ENCODE data around the gene PCNT. TPM values are rescaled to one million over a fixed set of nuclear protein-coding genes. Genes with fewer than 3 reads are reported as not detected.

The PCNT gene
- total RNA-seq, 4 donors from 2014 or later: 200 to 431 (median 290) TPM

- Histone ChIP-seq H3K9me3 (no peaks in the 10 kb centered on the region), H3K27ac (peak overlapping the region in 1 of 4 donors; percentile 34), H3K36me3 (peaks cover 2 to 95% of the 10 kb centered on the region in 2 donors), H3K27me3 (no peaks in the 10 kb centered on the region), H3K4me1 (no peaks in the 10 kb centered on the region), H3K4me3 (no peak overlapping the region)
- no peak for DNase-seq
- TF ChIP-seq POLR2A (IDR thresholded peaks at IDR 0.05) (no peak), CTCF (IDR thresholded peaks at IDR 0.05 in 4 of 5, conservative IDR thresholded peaks at IDR 0.05 in 1 of 5) (no peak)
- ATAC-seq: no peak
- intact Hi-C loops (cut with DNase I; ENCODE audit: low total_unique reads): no loop called here
- in situ Hi-C loops (cut with MboI; ENCODE audit: low sequenced_read_pairs in 4 of 4): no loop called here
Measured at GRCh38 chr21:46421191-46421750, 97.3 kb downstream of the PCNT start.

- Histone ChIP-seq H3K36me3 (peaks cover 2 to 95% of the 10 kb centered on the region in 2 donors), H3K4me1 (no peaks in the 10 kb centered on the region), H3K9me3 (no peaks in the 10 kb centered on the region), H3K27ac (peak overlapping the region in 2 of 4 donors; percentile 19 to 34), H3K4me3 (no peak overlapping the region), H3K27me3 (no peaks in the 10 kb centered on the region)
- intact Hi-C loops (cut with DNase I; ENCODE audit: low total_unique reads): no loop called here
- DNase-seq (no peak), ATAC-seq (no peak)
- TF ChIP-seq POLR2A (IDR thresholded peaks at IDR 0.05) (no peak), CTCF (IDR thresholded peaks at IDR 0.05 in 4 of 5, conservative IDR thresholded peaks at IDR 0.05 in 1 of 5) (no peak)
- in situ Hi-C loops (cut with MboI; ENCODE audit: low sequenced_read_pairs in 4 of 4): no loop called here
Measured at GRCh38 chr21:46421756-46422555, 98.0 kb downstream of the PCNT start.

- Histone ChIP-seq H3K27ac (peak overlapping the region; percentile 19 to 61 (median 50)), H3K9me3 (no peaks in the 10 kb centered on the region), H3K4me1 (no peaks in the 10 kb centered on the region), H3K36me3 (peaks cover 7 to 97% of the 10 kb centered on the region in 2 donors), H3K4me3 (no peak overlapping the region), H3K27me3 (no peaks in the 10 kb centered on the region)
- in situ Hi-C loops (cut with MboI; ENCODE audit: low sequenced_read_pairs in 4 of 4) (no loop called here), intact Hi-C loops (cut with DNase I; ENCODE audit: low total_unique reads) (no loop called here)
- DNase-seq: no peak
- no peak for TF ChIP-seq POLR2A (IDR thresholded peaks at IDR 0.05)
- TF ChIP-seq CTCF (IDR thresholded peaks at IDR 0.05 in 4 of 5, conservative IDR thresholded peaks at IDR 0.05 in 1 of 5): no peak
- ATAC-seq: no peak
Measured at GRCh38 chr21:46422636-46423241, 98.8 kb downstream of the PCNT start.

- no peaks in the 10 kb centered on the region for H3K9me3 ChIP-seq
- peaks cover 12 to 97% of the 10 kb centered on the region in 2 donors for H3K36me3 ChIP-seq
- intact Hi-C loops (cut with DNase I; ENCODE audit: low total_unique reads) (no loop called here), in situ Hi-C loops (cut with MboI; ENCODE audit: low sequenced_read_pairs in 4 of 4) (no loop called here)
- no peaks in the 10 kb centered on the region for H3K4me1 ChIP-seq
- DNase-seq (no peak), ATAC-seq (no peak)
- no peaks in the 10 kb centered on the region for H3K27me3 ChIP-seq
- TF ChIP-seq POLR2A (IDR thresholded peaks at IDR 0.05): no peak
- no peak for TF ChIP-seq CTCF (IDR thresholded peaks at IDR 0.05 in 4 of 5, conservative IDR thresholded peaks at IDR 0.05 in 1 of 5)
- H3K4me3 ChIP-seq: no peak overlapping the region
- H3K27ac ChIP-seq: peak overlapping the region; percentile 42 to 61 (median 58)
Measured at GRCh38 chr21:46423546-46424038, 99.6 kb downstream of the PCNT start.
